Measurements from ENCODE around the gene CCDC74A.
"Not testable (repeated sequence)": the region's sequence is repeated elsewhere in the genome, so short reads cannot be mapped to it uniquely, and the experiment has no call there.

DNA sequence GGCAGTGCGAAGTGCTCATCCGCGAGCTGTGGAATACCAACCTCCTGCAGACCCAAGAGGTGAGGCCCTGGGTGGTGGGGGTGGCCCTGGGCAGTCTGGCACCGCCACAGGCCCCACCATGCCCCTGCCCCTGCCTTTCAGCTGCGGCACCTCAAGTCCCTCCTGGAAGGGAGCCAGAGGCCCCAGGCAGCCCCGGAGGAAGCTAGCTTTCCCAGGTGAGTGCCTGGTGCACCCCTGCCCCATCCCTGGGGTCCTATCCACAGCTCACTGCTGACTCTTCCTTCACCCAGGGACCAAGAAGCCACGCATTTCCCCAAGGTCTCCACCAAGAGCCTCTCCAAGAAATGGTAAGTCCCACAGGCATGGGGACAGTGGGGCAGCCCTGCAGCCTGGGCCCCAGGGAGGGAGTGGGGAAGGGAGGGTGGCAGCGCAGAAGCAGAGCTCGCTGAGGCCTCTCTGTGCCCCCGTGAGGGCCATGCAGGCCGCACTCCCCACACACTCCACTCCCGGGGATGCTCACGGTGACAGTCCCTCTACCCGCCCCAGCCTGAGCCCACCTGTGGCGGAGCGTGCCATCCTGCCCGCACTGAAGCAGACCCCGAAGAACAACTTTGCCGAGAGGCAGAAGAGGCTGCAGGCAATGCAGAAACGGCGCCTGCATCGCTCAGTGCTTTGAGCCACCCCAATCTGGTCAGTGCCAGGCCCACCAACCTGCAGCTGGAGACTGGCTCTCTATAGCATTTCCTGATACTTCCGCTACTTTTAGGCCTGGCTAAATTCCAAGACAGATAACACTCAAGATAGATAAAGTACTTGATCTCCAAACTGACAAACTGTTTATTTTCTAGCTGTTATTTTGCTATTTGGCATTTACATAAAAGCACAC lies 5.3 kb downstream of the CCDC74A start:
- TF ChIP-seq, protein P1, sequence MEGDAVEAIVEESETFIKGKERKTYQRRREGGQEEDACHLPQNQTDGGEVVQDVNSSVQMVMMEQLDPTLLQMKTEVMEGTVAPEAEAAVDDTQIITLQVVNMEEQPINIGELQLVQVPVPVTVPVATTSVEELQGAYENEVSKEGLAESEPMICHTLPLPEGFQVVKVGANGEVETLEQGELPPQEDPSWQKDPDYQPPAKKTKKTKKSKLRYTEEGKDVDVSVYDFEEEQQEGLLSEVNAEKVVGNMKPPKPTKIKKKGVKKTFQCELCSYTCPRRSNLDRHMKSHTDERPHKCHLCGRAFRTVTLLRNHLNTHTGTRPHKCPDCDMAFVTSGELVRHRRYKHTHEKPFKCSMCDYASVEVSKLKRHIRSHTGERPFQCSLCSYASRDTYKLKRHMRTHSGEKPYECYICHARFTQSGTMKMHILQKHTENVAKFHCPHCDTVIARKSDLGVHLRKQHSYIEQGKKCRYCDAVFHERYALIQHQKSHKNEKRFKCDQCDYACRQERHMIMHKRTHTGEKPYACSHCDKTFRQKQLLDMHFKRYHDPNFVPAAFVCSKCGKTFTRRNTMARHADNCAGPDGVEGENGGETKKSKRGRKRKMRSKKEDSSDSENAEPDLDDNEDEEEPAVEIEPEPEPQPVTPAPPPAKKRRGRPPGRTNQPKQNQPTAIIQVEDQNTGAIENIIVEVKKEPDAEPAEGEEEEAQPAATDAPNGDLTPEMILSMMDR (conservative IDR thresholded peaks at IDR 0.05), result not testable (repeated sequence)
- not testable (repeated sequence) for TF ChIP-seq EZH2 (IDR thresholded peaks at IDR 0.05; ENCODE audit: low read depth)
